DOHH2 (cell line): ENCODE data around the gene NRCAM.

Source experiments
- EZH2phosphoT487 ChIP-seq: fragments of 200-600 bp; sonication (generic); IDR thresholded peaks from 2 replicates; pipeline ENCODE4 v1.6.1; 2017; ENCODE audit warnings: borderline replicate concordance, mild to moderate bottlenecking, antibody characterized with exemption, low read length, moderate library complexity, mixed read lengths
- TF ChIP-seq, protein P1 (sequence below): fragments of 200-600 bp; sonication (generic); IDR thresholded peaks from one replicate; pipeline ENCODE4 v1.5.1; 2014; ENCODE audit warnings: antibody characterized with exemption, mild to moderate bottlenecking, low read depth, low read length; ENCODE audit not compliant: poor library complexity, severe bottlenecking

DNA sequence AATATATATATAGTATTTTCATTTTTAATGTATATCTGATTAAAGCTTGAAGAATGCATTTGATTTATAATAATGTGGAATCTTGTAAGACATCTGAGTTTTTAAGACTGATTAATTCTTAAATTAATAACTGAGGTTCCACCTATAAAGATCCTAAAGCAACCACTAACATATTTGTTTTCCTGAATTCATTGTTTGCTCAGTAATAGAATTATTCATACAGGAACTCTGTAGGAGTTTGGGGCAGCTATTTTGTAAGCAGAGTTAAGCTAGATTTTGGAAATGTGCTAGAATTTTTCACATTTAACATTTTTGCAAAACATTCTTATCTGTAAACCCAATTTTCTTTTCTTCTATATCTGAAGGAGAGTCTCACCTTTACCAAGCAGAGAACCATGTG is 88.9 kb downstream of the NRCAM start:
- TF ChIP-seq, protein P1, sequence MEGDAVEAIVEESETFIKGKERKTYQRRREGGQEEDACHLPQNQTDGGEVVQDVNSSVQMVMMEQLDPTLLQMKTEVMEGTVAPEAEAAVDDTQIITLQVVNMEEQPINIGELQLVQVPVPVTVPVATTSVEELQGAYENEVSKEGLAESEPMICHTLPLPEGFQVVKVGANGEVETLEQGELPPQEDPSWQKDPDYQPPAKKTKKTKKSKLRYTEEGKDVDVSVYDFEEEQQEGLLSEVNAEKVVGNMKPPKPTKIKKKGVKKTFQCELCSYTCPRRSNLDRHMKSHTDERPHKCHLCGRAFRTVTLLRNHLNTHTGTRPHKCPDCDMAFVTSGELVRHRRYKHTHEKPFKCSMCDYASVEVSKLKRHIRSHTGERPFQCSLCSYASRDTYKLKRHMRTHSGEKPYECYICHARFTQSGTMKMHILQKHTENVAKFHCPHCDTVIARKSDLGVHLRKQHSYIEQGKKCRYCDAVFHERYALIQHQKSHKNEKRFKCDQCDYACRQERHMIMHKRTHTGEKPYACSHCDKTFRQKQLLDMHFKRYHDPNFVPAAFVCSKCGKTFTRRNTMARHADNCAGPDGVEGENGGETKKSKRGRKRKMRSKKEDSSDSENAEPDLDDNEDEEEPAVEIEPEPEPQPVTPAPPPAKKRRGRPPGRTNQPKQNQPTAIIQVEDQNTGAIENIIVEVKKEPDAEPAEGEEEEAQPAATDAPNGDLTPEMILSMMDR: no peak
- no peak for TF ChIP-seq EZH2phosphoT487
